Stimulated activated naive CD8-positive, alpha-beta T cell treated with anti-CD3 and anti-CD28 coated beads, Interleukin-15, amount 100 ng/mL, for 72 hours (primary cell): ENCODE results near the gene ALK.
A peak's percentile ranks its signal among the peaks of the same experiment; 100 is the strongest.

Experiments used
- ATAC-seq: fragments of 150-1000 bp; cut with Tn5 transposase; 2 replicates; pipeline ENCODE4 v1.10.0; 2021; ENCODE audit warnings: mild to moderate bottlenecking, moderate library complexity
- DNase-seq, 2 donors: peaks; one replicate each; pipeline ENCODE4 v3.0.0; 2021 to 2022
- H3K27ac Mint-ChIP-seq, 2 donors: one replicate each; pipeline ENCODE4 v1.8.0; 2022; ENCODE audit warnings: mild to moderate bottlenecking in 2 of 2, mixed read lengths in 2 of 2, moderate library complexity in 2 of 2
- H3K27me3 Mint-ChIP-seq: one replicate; pipeline ENCODE4 v1.8.0; 2022; ENCODE audit warnings: mixed read lengths
- H3K4me1 Mint-ChIP-seq: one replicate; pipeline ENCODE4 v1.8.0; 2022; ENCODE audit warnings: mild to moderate bottlenecking, mixed read lengths
- H3K4me3 Mint-ChIP-seq, 2 donors: one replicate each; pipeline ENCODE4 v1.8.0; 2022; ENCODE audit warnings: mild to moderate bottlenecking in 2 of 2, mixed read lengths in 2 of 2, moderate library complexity in 1 of 2
- H3K9me3 Mint-ChIP-seq, 2 donors: one replicate each; pipeline ENCODE4 v1.8.0; 2022; ENCODE audit warnings: mixed read lengths in 2 of 2

Gene ALK

GRCh38 chr2:29193681-29194080, 727.7 kb downstream of the ALK start:
- no peak overlapping the region for H3K4me3 Mint-ChIP-seq
- no peaks in the 10 kb centered on the region for H3K27me3 Mint-ChIP-seq
- ATAC-seq = no peak
- H3K9me3 Mint-ChIP-seq = no peaks in the 10 kb centered on the region
- DNase-seq = no peak
- no peaks in the 10 kb centered on the region for H3K4me1 Mint-ChIP-seq
- H3K27ac Mint-ChIP-seq = peak overlapping the region in 1 of 2 donors; percentile 62

GRCh38 chr2:29193111-29193510, 728.3 kb downstream of the ALK start:
- Mint-ChIP-seq H3K9me3 (no peaks in the 10 kb centered on the region), H3K4me1 (no peaks in the 10 kb centered on the region), H3K27ac (no peak overlapping the region), H3K4me3 (no peak overlapping the region), H3K27me3 (no peaks in the 10 kb centered on the region)
- DNase-seq = no peak
- ATAC-seq = no peak

- no peak for DNase-seq
- no peak overlapping the region for H3K27ac Mint-ChIP-seq
Observed at GRCh38 chr2:29192526-29192925, 728.9 kb downstream of the ALK start.

GRCh38 chr2:29191817-29192216, 729.6 kb downstream of the ALK start:
- ATAC-seq (no peak), DNase-seq (no peak)
- Mint-ChIP-seq H3K27ac (no peak overlapping the region), H3K4me1 (no peaks in the 10 kb centered on the region), H3K9me3 (peaks cover 0 to 7% of the 10 kb centered on the region in 2 donors), H3K4me3 (no peak overlapping the region), H3K27me3 (no peaks in the 10 kb centered on the region)

More at GRCh38 chr2:29192526-29192925, 728.9 kb downstream of the ALK start:
- no peaks in the 10 kb centered on the region for H3K4me1 Mint-ChIP-seq
- no peak for ATAC-seq
- peaks cover 0 to 5% of the 10 kb centered on the region in 2 donors for H3K9me3 Mint-ChIP-seq
- H3K27me3 Mint-ChIP-seq = no peaks in the 10 kb centered on the region
- H3K4me3 Mint-ChIP-seq = no peak overlapping the region

GRCh38 chr2:29189052-29189451, 732.3 kb downstream of the ALK start:
- peaks cover 0 to 7% of the 10 kb centered on the region in 2 donors for H3K9me3 Mint-ChIP-seq
- ATAC-seq (no peak), DNase-seq (no peak)
- H3K4me3 Mint-ChIP-seq = no peak overlapping the region
- H3K27me3 Mint-ChIP-seq = no peaks in the 10 kb centered on the region
- H3K4me1 Mint-ChIP-seq = no peaks in the 10 kb centered on the region
- H3K27ac Mint-ChIP-seq = no peak overlapping the region

- H3K4me3 Mint-ChIP-seq = no peak overlapping the region
- DNase-seq (no peak), ATAC-seq (no peak)
- no peaks in the 10 kb centered on the region for H3K27me3 Mint-ChIP-seq
- peaks cover 0 to 7% of the 10 kb centered on the region in 2 donors for H3K9me3 Mint-ChIP-seq
- no peaks in the 10 kb centered on the region for H3K4me1 Mint-ChIP-seq
- no peak overlapping the region for H3K27ac Mint-ChIP-seq
Observed at GRCh38 chr2:29187926-29188325, 733.5 kb downstream of the ALK start.

GRCh38 chr2:29186817-29187216, 734.6 kb downstream of the ALK start:
- Mint-ChIP-seq H3K4me1 (no peaks in the 10 kb centered on the region), H3K27me3 (no peaks in the 10 kb centered on the region), H3K9me3 (peaks cover 0 to 7% of the 10 kb centered on the region in 2 donors), H3K27ac (no peak overlapping the region), H3K4me3 (no peak overlapping the region)
- DNase-seq = no peak
- ATAC-seq = no peak

GRCh38 chr2:29184531-29184930, 736.9 kb downstream of the ALK start:
- Mint-ChIP-seq H3K27me3 (no peaks in the 10 kb centered on the region), H3K9me3 (peaks cover 0 to 7% of the 10 kb centered on the region in 2 donors), H3K4me1 (no peaks in the 10 kb centered on the region), H3K27ac (no peak overlapping the region), H3K4me3 (no peak overlapping the region)
- no peak for DNase-seq
- no peak for ATAC-seq

- no peaks in the 10 kb centered on the region for H3K27me3 Mint-ChIP-seq
- no peak for DNase-seq
- peak overlapping the region in 1 of 2 donors; percentile 19 for H3K27ac Mint-ChIP-seq
- peaks cover 0 to 6% of the 10 kb centered on the region in 2 donors for H3K9me3 Mint-ChIP-seq
- ATAC-seq = no peak
- H3K4me1 Mint-ChIP-seq = no peaks in the 10 kb centered on the region
- no peak overlapping the region for H3K4me3 Mint-ChIP-seq
Observed at GRCh38 chr2:29182920-29183319, 738.5 kb downstream of the ALK start.

GRCh38 chr2:29182334-29182733, 739.1 kb downstream of the ALK start:
- H3K9me3 Mint-ChIP-seq = peaks cover 0 to under 1% of the 10 kb centered on the region in 2 donors
- no peak overlapping the region for H3K4me3 Mint-ChIP-seq
- DNase-seq (no peak), ATAC-seq (no peak)
- H3K4me1 Mint-ChIP-seq = no peaks in the 10 kb centered on the region
- H3K27me3 Mint-ChIP-seq = no peaks in the 10 kb centered on the region
- peak overlapping the region in 1 of 2 donors; percentile 5 for H3K27ac Mint-ChIP-seq

- H3K9me3 Mint-ChIP-seq = no peaks in the 10 kb centered on the region
- no peaks in the 10 kb centered on the region for H3K27me3 Mint-ChIP-seq
- H3K4me1 Mint-ChIP-seq = no peaks in the 10 kb centered on the region
- peak overlapping the region in 1 of 2 donors; percentile 71 for H3K27ac Mint-ChIP-seq
- H3K4me3 Mint-ChIP-seq = no peak overlapping the region
- DNase-seq (no peak), ATAC-seq (no peak)
Observed at GRCh38 chr2:29175338-29175737, 746.0 kb downstream of the ALK start.

- H3K4me1 Mint-ChIP-seq = no peaks in the 10 kb centered on the region
- DNase-seq (no peak), ATAC-seq (no peak)
- H3K4me3 Mint-ChIP-seq = no peak overlapping the region
- no peaks in the 10 kb centered on the region for H3K27me3 Mint-ChIP-seq
- H3K9me3 Mint-ChIP-seq = no peaks in the 10 kb centered on the region
- H3K27ac Mint-ChIP-seq = peak overlapping the region; percentile 19 to 71
Observed at GRCh38 chr2:29174937-29175336, 746.4 kb downstream of the ALK start.

- no peak for DNase-seq
- ATAC-seq = no peak
- no peak overlapping the region for H3K27ac Mint-ChIP-seq
- no peaks in the 10 kb centered on the region for H3K4me1 Mint-ChIP-seq
- no peaks in the 10 kb centered on the region for H3K9me3 Mint-ChIP-seq
- no peaks in the 10 kb centered on the region for H3K27me3 Mint-ChIP-seq
- no peak overlapping the region for H3K4me3 Mint-ChIP-seq
Observed at GRCh38 chr2:29166242-29167039, 754.9 kb downstream of the ALK start.

- H3K27me3 Mint-ChIP-seq = no peaks in the 10 kb centered on the region
- no peaks in the 10 kb centered on the region for H3K9me3 Mint-ChIP-seq
- no peak overlapping the region for H3K27ac Mint-ChIP-seq
- no peaks in the 10 kb centered on the region for H3K4me1 Mint-ChIP-seq
- H3K4me3 Mint-ChIP-seq = no peak overlapping the region
- ATAC-seq = no peak
- no peak for DNase-seq
Observed at GRCh38 chr2:29165362-29166241, 755.8 kb downstream of the ALK start.

GRCh38 chr2:29164091-29164846, 757.1 kb downstream of the ALK start:
- no peaks in the 10 kb centered on the region for H3K4me1 Mint-ChIP-seq
- no peak overlapping the region for H3K27ac Mint-ChIP-seq
- no peak for ATAC-seq
- no peaks in the 10 kb centered on the region for H3K27me3 Mint-ChIP-seq
- DNase-seq = no peak
- no peak overlapping the region for H3K4me3 Mint-ChIP-seq
- H3K9me3 Mint-ChIP-seq = no peaks in the 10 kb centered on the region
